ENCODE data around the gene NBPF3. TPM values are rescaled to one million over a fixed set of nuclear protein-coding genes. Genes with fewer than 3 reads are reported as not detected.
"Not testable (repeated sequence)": the region's sequence is repeated elsewhere in the genome, so short reads cannot be mapped to it uniquely, and the experiment has no call there.

The NBPF3 gene
- polyA plus RNA-seq, 3 donors, result 1.8 to 5.0 (median 2.1) TPM

- H3K27ac ChIP-seq (ENCODE audit: low read depth, low read length), result not testable (repeated sequence)
- WGBS, 3 donors, result 88 to 100% (median 94%) methylated on average over 2 to 4 of the region's 4 CpGs
Observed at GRCh38 chr1:21483881-21484280, 43.9 kb downstream of the NBPF3 start.

- H3K27ac ChIP-seq (ENCODE audit: low read depth, low read length), result no peak overlapping the region
- WGBS, 3 donors, result 84 to 91% (median 90%) methylated on average over 11 of the region's 11 CpGs
Observed at GRCh38 chr1:21489146-21489545, 49.2 kb downstream of the NBPF3 start.

GRCh38 chr1:21490774-21491487 lies 51.0 kb downstream of the NBPF3 start:
- 70 to 75% (median 74%) methylated on average over 11 of the region's 11 CpGs for WGBS, 3 donors
- no peak overlapping the region for H3K27ac ChIP-seq (ENCODE audit: low read depth, low read length)

- WGBS, 3 donors, result 46 to 58% (median 57%) methylated on average over 8 of the region's 8 CpGs
- no peak overlapping the region for H3K27ac ChIP-seq (ENCODE audit: low read depth, low read length)
Observed at GRCh38 chr1:21491488-21492355, 51.8 kb downstream of the NBPF3 start.

- WGBS, 3 donors, result 27 to 41% (median 39%) methylated on average over 4 of the region's 4 CpGs
- no peak overlapping the region for H3K27ac ChIP-seq (ENCODE audit: low read depth, low read length)
Observed at GRCh38 chr1:21492356-21492625, 52.4 kb downstream of the NBPF3 start.

- no peak overlapping the region for H3K27ac ChIP-seq (ENCODE audit: low read depth, low read length)
- WGBS, 3 donors, result 66 to 81% (median 79%) methylated on average over 6 of the region's 6 CpGs
Observed at GRCh38 chr1:21494196-21494595, 54.3 kb downstream of the NBPF3 start.

GRCh38 chr1:21495225-21495820 lies 55.4 kb downstream of the NBPF3 start:
- WGBS, 3 donors, result 86 to 90% (median 88%) methylated on average over 7 of the region's 7 CpGs
- no peak overlapping the region for H3K27ac ChIP-seq (ENCODE audit: low read depth, low read length)

- H3K27ac ChIP-seq (ENCODE audit: low read depth, low read length), result no peak overlapping the region
- 89 to 100% (median 92%) methylated on average over 1 of the region's 1 CpG for WGBS, 3 donors
Observed at GRCh38 chr1:21496063-21496462, 56.1 kb downstream of the NBPF3 start.

GRCh38 chr1:21496886-21497285 lies 56.9 kb downstream of the NBPF3 start:
- 89 to 92% (median 90%) methylated on average over 3 of the region's 3 CpGs for WGBS, 3 donors
- no peak overlapping the region for H3K27ac ChIP-seq (ENCODE audit: low read depth, low read length)

GRCh38 chr1:21497466-21498061 lies 57.6 kb downstream of the NBPF3 start:
- WGBS, 3 donors, result 64 to 71% (median 70%) methylated on average over 7 of the region's 7 CpGs
- no peak overlapping the region for H3K27ac ChIP-seq (ENCODE audit: low read depth, low read length)

- WGBS, 3 donors, result 91 to 100% (median 93%) methylated on average over 1 of the region's 1 CpG
- H3K27ac ChIP-seq (ENCODE audit: low read depth, low read length), result no peak overlapping the region
Observed at GRCh38 chr1:21499283-21499950, 59.5 kb downstream of the NBPF3 start.

GRCh38 chr1:21503706-21504377 lies 63.9 kb downstream of the NBPF3 start:
- 62 to 69% (median 65%) methylated on average over 7 of the region's 7 CpGs for WGBS, 3 donors

GRCh38 chr1:21506804-21507203 lies 66.9 kb downstream of the NBPF3 start:
- 37 to 71% (median 56%) methylated on average over 4 of the region's 4 CpGs for WGBS, 3 donors
- no peak overlapping the region for H3K27ac ChIP-seq (ENCODE audit: low read depth, low read length)

More at GRCh38 chr1:21503706-21504377, 63.9 kb downstream of the NBPF3 start:
- no peak overlapping the region for H3K27ac ChIP-seq (ENCODE audit: low read depth, low read length)

- H3K27ac ChIP-seq (ENCODE audit: low read depth, low read length), result no peak overlapping the region
- 89 to 100% (median 93%) methylated on average over 1 of the region's 1 CpG for WGBS, 3 donors
Observed at GRCh38 chr1:21507511-21508270, 67.8 kb downstream of the NBPF3 start.

GRCh38 chr1:21508580-21509350 lies 68.8 kb downstream of the NBPF3 start:
- no peak overlapping the region for H3K27ac ChIP-seq (ENCODE audit: low read depth, low read length)
- 8 to 12% (median 8%) methylated on average over 26 to 44 of the region's 45 CpGs for WGBS, 3 donors

- WGBS, 3 donors, result 6 to 7% (median 7%) methylated on average over 54 to 66 of the region's 67 CpGs
- H3K27ac ChIP-seq (ENCODE audit: low read depth, low read length), result no peak within 1 kb of the TSS
Observed at GRCh38 chr1:21509351-21510112, 69.6 kb downstream of the NBPF3 start, which contains the start of gene ALPL. TSS of gene ALPL (plus strand) at chr1:21509423. CDS start at chr1:21554082, 44,659 bp downstream.
